Activated naive CD8-positive, alpha-beta T cell treated with anti-CD3 and anti-CD28 coated beads, Interleukin-2, amount 50 U/mL, for 16 hours (primary cell): ENCODE data around the gene PRKN.

Source experiments
- DNase-seq: peaks from one replicate; pipeline ENCODE4 v3.0.0-alpha.2; 2020; ENCODE audit warnings: low read depth, low spot score

Gene PRKN

DNA sequence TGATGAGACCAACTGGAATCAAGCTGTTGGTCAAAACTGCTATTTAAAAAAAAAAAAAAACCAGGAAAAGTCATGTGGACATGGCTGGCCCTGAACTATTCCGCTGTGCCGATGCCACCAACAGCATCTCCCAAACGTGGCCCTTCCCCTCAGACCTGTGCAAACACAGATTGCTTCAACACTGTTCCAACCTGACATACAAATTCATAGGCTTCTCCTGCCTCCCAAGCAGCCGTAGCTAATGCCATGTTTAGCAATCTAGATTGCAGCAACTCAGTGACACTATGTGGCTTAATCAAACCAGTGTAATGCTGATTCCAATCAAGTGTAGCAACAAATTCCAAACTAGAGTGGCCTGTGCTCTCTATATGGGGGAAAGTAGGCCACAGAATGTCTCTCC lies 16.2 kb downstream of the PRKN start:
- DNase-seq, result no peak

DNA sequence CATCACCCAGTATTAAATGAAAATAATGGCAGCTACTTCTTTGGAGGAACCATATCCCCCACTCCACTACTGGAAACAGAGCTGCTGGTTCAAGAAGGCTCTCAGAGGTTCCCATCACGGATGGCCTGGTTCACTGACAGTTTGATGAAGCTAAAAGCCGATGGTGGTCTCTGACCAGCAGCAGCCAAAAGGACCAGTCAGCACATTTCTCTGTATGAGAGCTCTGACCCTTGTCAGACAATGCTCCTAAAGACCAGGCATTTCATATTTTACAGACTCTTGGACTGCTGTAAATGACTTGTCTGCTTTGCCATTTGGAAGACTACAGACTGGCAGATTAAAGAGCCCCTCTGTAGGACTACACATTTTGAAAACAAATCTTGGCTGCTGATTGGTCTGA lies 16.6 kb downstream of the PRKN start:
- no peak for DNase-seq

DNA sequence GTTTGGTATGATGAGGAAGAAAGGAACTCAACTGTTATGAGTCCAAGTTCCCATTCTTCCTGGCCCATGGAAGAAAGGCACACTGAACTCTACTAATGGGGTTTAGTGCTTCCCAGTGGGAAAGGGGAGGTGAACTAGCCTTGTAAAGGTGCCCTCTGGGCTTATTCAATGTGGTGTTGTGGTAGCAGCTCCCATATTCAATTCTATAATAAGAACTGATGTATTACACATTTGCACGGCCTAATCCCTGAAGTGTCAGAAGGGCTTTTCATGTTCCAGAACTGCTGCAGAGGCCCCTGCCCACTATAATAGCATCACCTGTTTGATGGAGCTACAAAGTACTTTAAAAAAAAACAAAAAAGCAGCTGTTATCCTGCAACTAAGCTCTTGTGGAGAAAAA lies 17.1 kb downstream of the PRKN start:
- DNase-seq, result no peak

DNA sequence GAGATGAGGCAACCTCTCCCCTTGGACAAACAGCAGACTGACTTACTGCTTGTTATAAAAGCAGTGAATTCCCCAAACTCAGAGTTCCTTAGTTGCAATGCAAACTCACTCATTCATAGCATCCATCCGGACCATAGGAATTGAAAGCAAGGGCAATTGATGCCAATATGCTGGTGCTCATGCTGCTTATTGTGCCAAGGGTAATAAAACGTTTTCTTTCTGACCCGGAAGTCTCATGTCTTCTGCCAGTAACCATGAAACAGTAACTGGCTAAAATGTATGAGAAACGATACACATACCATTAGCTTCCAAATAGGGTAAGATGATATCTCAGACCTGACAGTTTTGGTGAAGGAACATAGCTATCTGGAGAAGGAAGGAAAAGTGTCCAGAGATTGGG lies 18.1 kb downstream of the PRKN start:
- no peak for DNase-seq

DNA sequence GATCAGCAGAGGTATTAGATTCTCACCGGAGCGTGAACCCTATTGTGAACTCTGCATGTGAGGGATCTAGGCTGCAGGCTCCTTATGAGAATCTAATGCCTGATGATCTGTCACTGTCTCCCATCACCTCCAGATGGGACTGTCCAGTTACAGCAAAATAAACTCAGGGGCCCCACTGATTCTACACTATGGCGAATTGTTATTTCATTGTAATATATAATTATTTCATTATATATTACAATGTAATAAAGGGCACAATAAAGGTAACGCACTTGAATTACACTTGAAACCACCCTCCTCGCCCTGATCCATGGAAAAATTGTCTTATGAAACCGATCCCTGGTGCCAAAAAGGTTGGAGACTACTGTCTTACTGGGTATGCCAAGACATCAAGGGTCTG lies 18.6 kb downstream of the PRKN start:
- no peak for DNase-seq

DNA sequence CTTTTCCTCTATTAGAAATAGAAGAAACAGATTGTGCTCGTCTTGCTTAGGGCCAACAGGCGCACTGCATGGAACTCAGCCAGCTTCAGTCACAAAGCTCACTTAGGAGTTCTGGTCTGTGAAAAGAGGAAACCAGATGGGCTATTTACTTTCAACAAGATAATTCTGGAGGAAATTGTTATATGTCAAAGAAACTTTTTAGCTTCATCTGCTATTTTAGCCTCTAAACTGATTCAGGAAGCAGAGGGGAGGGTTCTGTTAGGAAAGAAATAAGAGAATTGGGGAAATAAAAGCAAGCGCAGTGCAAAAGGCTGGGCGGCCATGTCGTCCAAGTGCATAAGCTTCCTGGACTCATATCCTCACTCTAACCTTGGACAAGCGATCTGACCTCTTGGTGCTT lies 21.3 kb downstream of the PRKN start:
- DNase-seq, result no peak

DNA sequence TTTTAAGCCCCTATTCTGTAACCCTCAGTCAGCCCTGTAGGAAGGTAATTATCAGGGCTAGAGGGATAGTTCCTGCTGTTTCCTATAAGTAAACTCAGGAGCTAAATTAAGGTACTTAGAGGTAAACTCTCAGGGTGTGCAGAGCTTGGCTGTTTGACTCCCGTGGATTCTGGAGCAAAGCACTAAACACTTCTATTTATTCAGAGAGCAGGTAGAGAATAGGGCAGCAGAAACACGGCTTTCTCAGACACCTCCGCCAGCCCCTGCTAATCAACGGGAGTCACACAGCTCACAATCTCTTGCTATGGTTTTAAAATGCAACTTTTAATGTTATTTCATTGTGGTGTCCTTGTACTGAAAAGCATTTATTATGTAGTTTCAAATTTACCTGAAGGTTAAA lies 21.8 kb downstream of the PRKN start:
- no peak for DNase-seq

DNA sequence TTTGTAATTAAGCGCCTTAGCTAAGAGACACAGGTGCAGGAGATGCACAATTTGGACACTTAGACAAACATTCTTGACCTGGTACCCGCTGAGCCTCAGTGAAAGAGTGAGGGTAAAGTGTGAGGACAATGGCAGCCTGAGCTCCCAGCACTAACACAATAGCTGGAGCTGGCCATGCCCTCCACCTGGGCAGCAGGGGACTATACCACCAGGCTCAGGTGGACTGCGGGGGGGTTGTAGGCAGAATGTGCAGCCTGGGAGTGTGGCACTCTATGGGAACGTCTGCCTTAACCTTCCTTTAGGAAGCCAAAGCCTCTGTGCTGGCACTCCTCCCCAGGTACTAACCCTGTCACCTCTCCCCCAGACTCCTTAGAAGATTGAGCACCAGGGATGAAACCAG lies 23.6 kb downstream of the PRKN start:
- no peak for DNase-seq

DNA sequence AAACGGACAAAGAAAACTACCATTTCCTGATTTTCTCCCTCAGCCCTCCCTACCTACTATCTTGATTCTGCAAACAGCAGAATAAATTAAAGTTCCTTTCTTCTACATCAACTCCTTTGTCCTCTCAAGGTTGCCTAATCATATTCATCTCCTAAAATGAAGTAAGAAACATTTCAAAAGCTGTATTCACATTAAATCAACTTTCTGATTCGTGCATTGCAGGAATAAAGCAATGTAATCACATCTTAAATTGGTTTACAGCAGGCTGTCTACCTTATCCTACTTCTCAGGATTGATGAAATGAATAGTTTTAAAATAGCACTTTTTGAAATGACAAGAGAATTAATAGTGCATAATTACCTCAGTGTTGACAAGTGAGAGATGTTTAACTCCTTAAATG lies 25.1 kb downstream of the PRKN start:
- DNase-seq, result no peak

DNA sequence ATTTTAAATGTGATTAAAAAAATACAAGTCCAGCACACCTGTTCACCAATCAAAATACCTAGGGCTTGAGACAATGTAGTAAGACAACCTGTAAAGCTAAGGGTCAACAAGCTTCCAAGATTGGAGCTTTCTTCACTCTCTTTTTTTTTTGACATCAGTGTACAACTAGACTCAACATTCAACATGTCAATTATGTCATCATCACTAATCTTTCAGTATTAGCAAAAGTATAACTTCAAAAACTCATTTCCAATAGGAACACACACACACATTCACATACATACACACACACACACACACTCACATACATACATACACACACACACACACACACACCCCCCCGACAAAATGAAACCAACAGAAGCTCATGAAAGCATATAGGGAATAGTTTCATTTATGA lies 26.0 kb downstream of the PRKN start:
- no peak for DNase-seq

DNA sequence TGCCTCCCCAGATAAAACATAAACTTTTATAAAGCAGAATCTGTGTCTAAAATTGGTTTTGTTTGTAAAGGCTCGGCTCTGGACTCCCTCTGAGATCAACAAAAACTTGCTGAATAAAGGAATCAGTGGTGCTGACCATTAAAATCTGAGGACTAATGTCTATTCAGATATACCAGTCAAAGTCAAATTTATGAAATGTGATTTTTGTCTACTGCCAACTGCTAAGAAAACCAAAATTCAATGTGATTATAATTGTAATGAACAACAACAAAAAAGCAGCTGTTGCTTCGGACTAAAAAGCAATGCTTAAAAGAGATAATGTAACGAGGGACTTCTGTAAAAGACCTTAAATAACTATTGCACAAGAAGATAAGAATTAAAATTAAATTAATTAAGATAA lies 26.6 kb downstream of the PRKN start:
- DNase-seq, result no peak

DNA sequence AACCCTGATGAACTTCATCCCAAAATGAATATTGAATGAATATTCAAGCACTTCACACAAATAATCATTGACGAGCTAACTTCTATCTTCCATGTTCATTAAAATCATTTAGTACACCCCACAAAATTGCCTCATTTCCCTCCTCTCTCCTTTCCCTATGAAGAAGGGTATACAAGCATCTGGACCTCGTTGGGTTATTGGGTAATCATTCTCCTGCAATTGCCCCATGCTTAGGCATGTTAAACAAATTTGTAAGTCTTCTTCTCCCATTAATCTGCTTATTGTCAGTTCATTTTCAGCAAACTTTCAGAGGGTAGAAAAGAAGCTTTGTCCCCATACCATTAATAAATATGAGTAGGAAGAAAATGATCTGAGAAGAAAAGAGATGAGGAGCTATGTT lies 27.6 kb downstream of the PRKN start:
- no peak for DNase-seq

DNA sequence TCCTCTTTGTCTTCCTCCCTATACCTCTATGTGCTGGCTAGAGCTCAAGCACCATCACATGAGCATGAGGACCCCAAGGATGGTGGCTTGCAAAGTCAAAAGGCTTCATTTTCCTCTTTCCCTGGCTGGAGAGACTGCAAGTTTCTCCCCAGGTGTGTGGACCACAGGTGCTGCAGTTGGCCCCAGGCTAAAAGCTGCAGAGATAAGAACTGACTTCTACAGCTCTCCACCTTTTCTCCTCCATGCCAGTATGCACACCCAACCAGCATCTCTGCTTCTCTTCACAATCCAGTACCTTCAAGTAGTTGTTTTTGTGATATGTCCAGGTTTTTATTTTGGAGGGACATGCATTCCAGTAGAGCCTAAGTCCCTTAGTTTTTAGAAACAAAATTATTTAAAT lies 29.1 kb downstream of the PRKN start:
- DNase-seq, result no peak

DNA sequence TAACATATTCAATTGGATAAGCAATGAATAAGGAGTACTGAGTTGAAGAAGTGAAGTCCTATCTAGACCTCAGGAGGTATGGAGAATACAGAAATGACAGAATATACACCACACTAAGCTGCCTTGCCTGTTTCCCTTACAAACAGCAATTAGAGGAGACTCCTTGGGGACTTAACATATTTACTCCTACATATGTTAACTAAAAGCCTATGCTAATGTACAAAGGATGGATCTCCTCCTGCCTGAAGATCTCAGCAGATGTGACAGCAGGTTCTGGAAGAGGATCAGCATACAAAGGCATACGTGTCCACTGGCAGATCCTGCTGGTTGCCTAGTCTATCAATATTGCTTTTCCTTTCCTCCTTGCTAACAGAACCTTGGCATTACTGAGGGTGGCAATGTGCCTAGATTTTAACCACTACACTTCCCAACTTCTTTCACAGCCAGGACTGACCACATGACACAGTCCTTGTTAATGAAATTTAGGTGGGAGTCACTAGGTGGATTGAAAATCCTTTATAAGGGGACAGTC lies 29.6 kb downstream of the PRKN start:
- DNase-seq, result no peak

DNA sequence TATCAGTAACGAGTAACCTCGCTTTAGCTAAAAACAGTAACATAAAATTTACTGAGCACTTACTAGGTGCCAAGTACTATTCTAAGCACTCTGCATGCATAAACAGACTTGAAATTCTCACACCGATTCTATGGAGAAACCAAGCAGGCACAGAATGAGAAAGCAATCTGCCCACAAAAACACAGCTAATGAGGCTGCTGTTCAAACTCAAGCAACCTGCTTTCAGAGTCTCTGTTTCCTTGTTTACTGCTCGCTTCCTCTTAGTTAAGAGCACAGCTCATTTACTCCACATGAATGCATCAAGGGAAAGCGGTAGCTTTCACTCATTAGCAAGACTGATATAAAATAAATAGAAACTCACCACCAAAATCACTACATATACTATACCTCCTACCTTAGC lies 37.4 kb downstream of the PRKN start:
- DNase-seq, result no peak

DNA sequence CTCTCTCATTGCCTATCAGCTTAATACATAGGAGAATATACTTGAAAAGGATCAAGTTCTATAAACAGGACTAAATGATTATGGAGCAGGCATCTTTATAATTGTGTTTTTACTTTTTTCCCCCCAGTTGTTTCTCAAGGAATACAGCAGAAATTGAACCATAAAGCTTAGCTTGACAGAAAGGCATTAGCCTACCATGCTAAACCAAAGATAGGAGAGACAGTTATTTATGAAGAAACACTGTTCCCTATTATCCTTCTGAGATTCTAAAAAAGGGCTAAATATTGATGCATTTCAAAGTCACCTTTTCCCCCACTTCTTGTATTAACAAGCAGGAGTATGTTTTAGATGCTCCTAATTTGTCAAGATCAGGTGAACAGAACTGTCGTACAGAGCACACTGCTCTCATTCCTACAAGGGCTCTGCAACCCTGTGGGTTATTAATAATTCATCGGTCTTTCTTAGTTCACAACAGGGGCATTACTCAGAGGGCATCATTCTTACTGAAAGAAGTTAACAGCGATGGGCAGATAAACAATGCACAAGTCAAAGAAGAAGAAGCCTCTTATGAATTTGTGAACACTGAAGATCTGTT lies 38.7 kb downstream of the PRKN start:
- DNase-seq, result no peak

DNA sequence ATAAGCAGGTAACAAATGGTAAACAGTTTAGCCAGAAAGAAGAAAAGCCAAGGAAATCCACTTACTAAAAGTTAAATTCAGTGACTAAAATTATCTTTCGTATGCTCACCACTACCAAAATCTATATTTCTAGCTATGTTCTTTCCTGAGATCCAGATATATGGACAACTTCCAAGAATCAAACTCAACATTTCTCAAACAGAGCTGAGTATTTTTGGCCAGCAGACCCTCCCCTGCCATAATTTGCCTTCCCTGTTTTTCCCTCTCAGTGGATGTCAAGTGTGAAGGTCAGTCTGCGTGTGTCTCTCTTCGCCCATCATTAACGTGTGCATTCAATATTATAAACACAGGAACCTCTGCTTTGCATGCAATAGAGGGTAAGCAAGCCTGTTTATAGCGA lies 42.0 kb downstream of the PRKN start:
- DNase-seq, result no peak

DNA sequence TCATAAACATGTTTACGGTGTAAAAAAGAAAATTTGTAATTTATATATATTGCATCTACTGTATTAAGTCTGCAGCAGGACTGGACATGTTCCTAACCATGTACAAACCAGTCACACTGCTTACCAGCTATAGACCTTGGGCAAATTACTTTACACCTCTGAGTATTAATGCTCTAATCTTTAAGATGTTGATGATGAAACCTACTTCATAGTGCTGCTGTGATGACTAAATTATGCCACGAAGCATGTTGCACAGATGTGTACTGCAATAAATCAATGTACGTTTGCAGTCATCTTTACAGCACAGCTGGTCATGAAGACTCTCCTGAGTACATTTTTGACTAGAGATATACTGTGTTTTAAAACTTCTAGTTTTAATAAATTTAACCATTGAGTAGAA lies 42.6 kb downstream of the PRKN start:
- DNase-seq, result no peak

DNA sequence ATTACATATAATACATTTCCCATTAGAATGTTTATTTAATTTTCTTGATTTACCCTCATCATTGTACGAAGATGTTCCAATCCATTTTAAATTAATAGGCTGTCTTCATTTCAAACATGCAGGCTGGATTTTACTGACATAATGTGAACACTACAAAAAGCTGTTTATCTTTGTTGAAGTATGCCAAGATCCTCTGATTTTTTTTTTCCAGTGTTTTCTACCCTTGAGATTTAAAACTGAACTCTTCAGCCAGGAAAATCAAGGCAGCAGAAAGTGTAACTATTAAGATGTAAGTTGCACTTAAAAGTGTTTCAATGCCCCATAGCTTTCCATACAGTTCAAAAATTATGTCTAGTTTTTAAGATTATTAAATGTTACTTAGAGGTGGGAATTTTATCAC lies 43.5 kb downstream of the PRKN start:
- DNase-seq, result no peak

DNA sequence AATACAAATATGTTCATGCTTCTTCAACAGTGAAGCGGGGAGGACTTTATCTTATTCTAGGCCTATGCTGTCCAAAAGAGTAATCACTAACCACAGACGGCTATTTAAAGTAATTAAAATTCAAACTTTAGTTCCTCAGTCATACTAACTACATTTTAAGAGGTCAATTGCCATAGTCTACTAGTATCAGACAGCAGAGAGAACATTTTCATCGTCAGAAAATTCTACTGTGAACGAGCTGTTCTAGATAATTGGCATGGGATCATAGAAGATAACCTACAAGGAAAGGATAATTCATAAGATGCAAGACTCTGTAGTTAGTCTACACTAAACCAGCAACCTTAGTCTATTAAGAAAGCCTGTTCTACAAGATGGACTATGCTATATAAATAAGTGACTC lies 44.4 kb downstream of the PRKN start:
- no peak for DNase-seq

DNA sequence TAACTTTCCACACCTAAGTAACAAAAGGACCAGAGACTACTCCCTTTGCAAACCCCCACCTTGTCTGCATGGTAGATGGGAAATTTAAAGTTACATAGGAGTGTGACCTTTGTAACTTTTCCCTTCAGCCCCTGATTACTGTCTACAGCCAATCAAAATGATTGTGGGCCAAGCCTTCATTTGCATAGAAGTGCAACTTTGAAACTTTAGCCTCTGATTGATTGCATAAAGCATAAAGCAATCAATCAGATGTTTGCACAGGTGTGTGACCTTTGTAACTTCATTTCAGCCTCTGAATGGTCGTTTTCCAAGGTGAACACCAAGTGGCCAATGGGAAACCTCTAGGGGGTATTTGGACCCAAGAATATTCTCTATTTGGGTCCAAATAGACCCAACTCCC lies 46.1 kb downstream of the PRKN start:
- no peak for DNase-seq

DNA sequence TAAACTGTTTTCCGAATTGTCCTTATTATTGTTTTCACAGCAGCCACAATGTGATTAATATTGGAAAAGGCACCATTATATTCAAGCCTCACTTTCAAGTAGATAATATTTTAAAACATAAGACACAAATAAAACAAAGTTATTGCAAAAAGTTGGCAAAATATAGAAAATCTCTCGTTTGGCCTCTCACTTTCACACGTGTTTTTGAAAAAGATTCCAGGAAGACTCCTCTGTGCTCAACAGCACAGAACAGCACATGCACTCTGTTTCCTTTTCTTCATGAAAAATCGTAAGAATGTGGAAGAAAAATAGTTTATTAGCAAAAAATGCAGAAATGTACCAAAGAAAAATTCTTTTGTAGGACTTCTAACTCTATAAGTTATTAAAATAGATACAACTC lies 46.7 kb downstream of the PRKN start:
- no peak for DNase-seq

DNA sequence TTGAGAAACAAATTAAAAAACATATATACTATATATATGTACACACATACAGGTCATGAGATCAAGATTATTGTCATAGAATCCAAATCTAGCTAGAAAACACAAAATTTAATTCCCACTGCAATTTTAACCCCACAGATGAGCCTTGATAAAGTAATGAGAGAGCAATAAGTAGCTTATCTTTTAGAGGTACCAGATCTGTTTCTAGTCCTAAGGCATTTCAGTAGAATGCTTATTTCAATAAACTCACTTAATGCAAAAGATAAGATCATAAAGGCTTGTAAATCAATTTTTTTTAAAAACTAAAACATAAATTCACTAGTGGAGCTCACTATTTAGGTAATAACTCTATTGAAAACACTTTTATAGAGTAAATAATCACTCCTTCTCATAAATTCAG lies 47.2 kb downstream of the PRKN start:
- no peak for DNase-seq

DNA sequence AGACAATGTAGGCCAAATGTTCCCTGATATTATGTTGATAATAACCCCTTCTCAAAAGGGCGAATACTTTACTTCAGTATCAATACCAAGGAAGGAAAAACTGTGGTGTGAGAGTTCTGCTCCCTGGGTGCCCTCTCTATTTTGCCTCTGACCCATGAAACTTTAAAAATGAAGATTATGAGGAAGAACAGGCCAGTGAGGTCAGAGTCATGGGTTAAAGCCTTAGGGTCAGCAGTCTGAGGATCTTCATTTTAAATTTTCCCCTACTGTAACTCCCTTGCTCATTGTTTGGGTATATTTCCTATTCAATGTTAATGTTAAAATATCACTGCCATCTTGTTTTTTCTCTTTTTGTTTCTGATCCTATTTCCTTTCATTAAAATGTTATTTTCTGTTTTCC lies 47.9 kb downstream of the PRKN start:
- no peak for DNase-seq
